DND-41 (cell line): ENCODE results near the gene ERBB4.

Experiments used
- ATAC-seq: fragments of 200-7000 bp; cut with Tn5 transposase; 3 replicates; pipeline ENCODE4 v1.9.1; 2021; ENCODE audit warnings: low read depth; ENCODE audit not compliant: insufficient read depth
- DNase-seq: peaks from one replicate; pipeline ENCODE4 v3.0.0-alpha.2; 2020
- H2AFZ ChIP-seq: 2 replicates; pipeline ENCODE4 v1.6.0; 2012; ENCODE audit warnings: low read depth, low read length
- H3K27ac ChIP-seq: 2 replicates; pipeline ENCODE4 v1.5.1; 2012; ENCODE audit warnings: low read length, inconsistent platforms
- H3K27me3 ChIP-seq: fragments of 200-600 bp; sonication (generic); 2 replicates; pipeline ENCODE4 v1.6.0; 2012; ENCODE audit warnings: low read length, mild to moderate bottlenecking, inconsistent platforms; ENCODE audit not compliant: insufficient read depth, poor library complexity
- H3K36me3 ChIP-seq: 2 replicates; pipeline ENCODE4 v1.5.1; 2012; ENCODE audit warnings: low read length, inconsistent platforms; ENCODE audit not compliant: insufficient read depth
- H3K4me1 ChIP-seq: 2 replicates; pipeline ENCODE4 v1.5.1; 2012; ENCODE audit warnings: mild to moderate bottlenecking, low read length; ENCODE audit not compliant: insufficient read depth
- H3K4me2 ChIP-seq: 2 replicates; pipeline ENCODE4 v1.6.0; 2012; ENCODE audit warnings: mild to moderate bottlenecking, moderate library complexity, low read length, inconsistent platforms; ENCODE audit not compliant: insufficient read depth
- H3K4me3 ChIP-seq, 2 experiments: fragments of 200-600 bp in 1 of 2; shearing (Covaris generic) in 1 of 2; 2 replicates each; pipeline ENCODE4 v1.5.1; 2012 to 2016; ENCODE audit warnings: inconsistent platforms in 2 of 2, low read length in 2 of 2, mild to moderate bottlenecking in 2 of 2, low read depth in 1 of 2, moderate library complexity in 1 of 2
- H3K79me2 ChIP-seq: 2 replicates; pipeline ENCODE4 v1.6.0; 2012; ENCODE audit warnings: low read length, inconsistent platforms; ENCODE audit not compliant: insufficient read depth
- H3K9ac ChIP-seq: 2 replicates; pipeline ENCODE4 v1.6.0; 2012; ENCODE audit warnings: low read depth, mild to moderate bottlenecking, inconsistent platforms, low read length, moderate library complexity
- H3K9me3 ChIP-seq: 2 replicates; pipeline ENCODE4 v1.5.1; 2012; ENCODE audit warnings: low read length, moderate library complexity, mild to moderate bottlenecking, inconsistent platforms; ENCODE audit not compliant: insufficient read depth, severe bottlenecking
- H4K20me1 ChIP-seq: 2 replicates; pipeline ENCODE4 v1.6.0; 2012; ENCODE audit warnings: low read length; ENCODE audit not compliant: insufficient read depth
- CTCF ChIP-seq: IDR thresholded peaks from 2 replicates; pipeline ENCODE4 v1.5.1; 2012; ENCODE audit warnings: borderline replicate concordance, low read length, moderate library complexity, mild to moderate bottlenecking; ENCODE audit not compliant: poor library complexity, severe bottlenecking; ENCODE audit errors: extremely low read depth
- EZH2 ChIP-seq: IDR thresholded peaks from 3 replicates; pipeline ENCODE4 v1.6.1; 2012; ENCODE audit warnings: borderline replicate concordance, low read depth, mild to moderate bottlenecking, moderate library complexity, low read length, inconsistent platforms; ENCODE audit not compliant: severe bottlenecking

ERBB4 gene

GRCh38 chr2:211390536-211391188 lies 1147.9 kb downstream of the ERBB4 start:
- Histone ChIP-seq H3K9ac (no peak overlapping the region), H3K4me2 (no peak overlapping the region), H3K4me1 (no peaks in the 10 kb centered on the region), H3K27me3 (no peaks in the 10 kb centered on the region), H3K79me2 (no peaks in the 10 kb centered on the region), H3K9me3 (no peaks in the 10 kb centered on the region), H3K27ac (no peak overlapping the region), H2AFZ (no peak overlapping the region), H4K20me1 (no peaks in the 10 kb centered on the region), H3K4me3 (no peak overlapping the region), H3K36me3 (no peaks in the 10 kb centered on the region)
- no peak for TF ChIP-seq CTCF
- no peak for TF ChIP-seq EZH2
- ATAC-seq (no peak), DNase-seq (no peak)

- no peaks in the 10 kb centered on the region for H3K36me3 ChIP-seq
- H3K4me1 ChIP-seq: no peaks in the 10 kb centered on the region
- no peak overlapping the region for H3K9ac ChIP-seq
- no peak overlapping the region for H2AFZ ChIP-seq
- no peaks in the 10 kb centered on the region for H4K20me1 ChIP-seq
- TF ChIP-seq EZH2: no peak
- TF ChIP-seq CTCF: no peak
- ATAC-seq (no peak), DNase-seq (no peak)
- H3K9me3 ChIP-seq: no peaks in the 10 kb centered on the region
- H3K27me3 ChIP-seq: no peaks in the 10 kb centered on the region
- H3K4me3 ChIP-seq: no peak overlapping the region
- no peaks in the 10 kb centered on the region for H3K79me2 ChIP-seq
- no peak overlapping the region for H3K27ac ChIP-seq
- H3K4me2 ChIP-seq: no peak overlapping the region
These were observed 1150.9 kb downstream of the ERBB4 start for GRCh38 chr2:211387734-211388133.

GRCh38 chr2:211380041-211380440 lies 1158.6 kb downstream of the ERBB4 start:
- H3K79me2 ChIP-seq: no peaks in the 10 kb centered on the region
- H3K9ac ChIP-seq: no peak overlapping the region
- no peak overlapping the region for H3K27ac ChIP-seq
- no peak overlapping the region for H2AFZ ChIP-seq
- H3K4me3 ChIP-seq: no peak overlapping the region
- ATAC-seq: no peak
- H4K20me1 ChIP-seq: no peaks in the 10 kb centered on the region
- H3K4me2 ChIP-seq: no peak overlapping the region
- no peaks in the 10 kb centered on the region for H3K9me3 ChIP-seq
- TF ChIP-seq EZH2 (no peak), CTCF (no peak)
- H3K36me3 ChIP-seq: no peaks in the 10 kb centered on the region
- no peaks in the 10 kb centered on the region for H3K4me1 ChIP-seq
- H3K27me3 ChIP-seq: peaks cover 3% of the 10 kb centered on the region
- DNase-seq: no peak

DNA sequence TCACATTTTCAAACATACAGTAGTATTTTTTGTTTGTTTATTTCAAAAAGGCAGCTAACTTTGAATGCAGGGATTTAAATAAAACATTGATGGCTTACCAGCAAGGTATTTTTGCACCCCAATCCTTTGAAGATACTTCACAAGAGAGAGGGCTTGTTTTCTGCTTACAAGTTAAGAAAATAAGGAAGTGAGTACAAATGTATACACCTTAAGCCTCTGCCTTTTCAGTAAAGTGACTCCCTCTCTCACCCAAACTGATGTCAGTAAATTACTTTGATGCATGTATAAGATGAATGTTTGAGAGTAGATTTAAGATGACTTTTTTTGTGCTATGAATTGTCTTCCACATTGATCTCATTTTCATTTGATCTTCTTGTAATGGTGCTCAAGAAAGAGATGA lies 1162.2 kb downstream of the ERBB4 start:
- Histone ChIP-seq H3K27ac (no peak overlapping the region), H3K9ac (no peak overlapping the region), H4K20me1 (no peaks in the 10 kb centered on the region), H3K9me3 (no peaks in the 10 kb centered on the region), H3K4me2 (no peak overlapping the region), H3K79me2 (no peaks in the 10 kb centered on the region), H3K36me3 (no peaks in the 10 kb centered on the region), H3K27me3 (peaks cover 3% of the 10 kb centered on the region), H3K4me3 (no peak overlapping the region), H2AFZ (no peak overlapping the region), H3K4me1 (no peaks in the 10 kb centered on the region)
- DNase-seq (no peak), ATAC-seq (no peak)
- TF ChIP-seq CTCF: no peak
- TF ChIP-seq EZH2: no peak
